GM19395 (cell line): Measurements from ENCODE around the gene CNGB1.
"Not testable (repeated sequence)": the region's sequence is repeated elsewhere in the genome, so short reads cannot be mapped to it uniquely, and the experiment has no call there.

Experiments used
- ATAC-seq: cut with Tn5 transposase; IDR thresholded peaks from one replicate; pipeline ENCODE4 v1.9.1; 2021; ENCODE audit warnings: mild to moderate bottlenecking, moderate library complexity; ENCODE audit not compliant: unreplicated experiment

Gene CNGB1

DNA sequence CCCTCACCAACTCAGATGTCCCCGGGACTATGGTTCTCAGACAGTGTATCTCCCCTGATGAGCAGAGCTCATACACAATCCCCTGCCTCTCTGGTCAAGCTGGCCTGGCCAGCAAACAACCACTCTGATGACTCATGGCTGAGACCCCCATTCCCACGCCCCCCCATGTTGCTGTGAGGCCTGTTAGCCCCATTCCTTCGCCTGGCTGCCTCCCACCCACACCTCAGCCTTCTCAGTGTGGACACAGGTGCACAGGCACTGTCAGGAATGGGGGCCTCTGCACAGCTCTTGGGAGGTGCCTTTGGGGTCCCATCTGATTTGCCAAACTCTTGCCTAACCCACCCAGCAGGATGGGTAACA is 80.2 kb downstream of the CNGB1 start:
- no peak for ATAC-seq

DNA sequence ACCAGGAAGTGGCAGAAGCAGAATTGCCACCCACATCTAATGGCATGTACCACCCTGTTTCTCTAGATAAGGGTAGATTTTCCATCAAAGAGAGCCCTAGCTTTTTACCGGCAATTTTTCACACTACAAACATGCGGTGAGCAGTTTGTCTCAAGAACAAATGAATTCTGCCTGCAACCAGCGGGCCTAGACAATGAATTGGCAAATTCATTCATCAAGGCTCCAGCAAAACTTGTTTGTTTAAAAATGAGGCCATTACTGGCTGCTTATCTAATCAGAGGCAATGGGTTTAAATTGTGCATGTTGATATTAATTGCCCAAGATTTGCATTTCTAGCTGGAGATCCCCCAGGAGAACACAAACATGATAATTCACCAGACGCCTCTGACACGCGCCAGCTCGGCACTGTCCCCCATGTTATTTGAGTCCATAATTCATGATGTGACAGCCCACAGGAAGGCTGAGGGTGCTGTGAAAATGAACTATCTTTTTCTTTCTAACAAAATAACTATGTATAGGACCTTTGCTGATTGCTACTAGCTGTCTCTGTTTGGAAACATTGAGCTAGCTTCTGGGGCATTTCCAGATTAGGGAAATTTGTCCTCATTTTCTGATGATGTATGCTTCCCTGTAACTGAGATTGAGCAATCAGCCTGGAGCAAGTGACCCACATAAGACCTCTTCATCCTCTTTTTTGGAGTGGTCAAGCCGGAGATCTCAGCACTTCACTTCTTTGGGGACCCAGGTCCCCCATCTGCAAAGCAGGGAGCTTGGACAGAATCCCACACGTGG is 80.8 kb downstream of the CNGB1 start:
- ATAC-seq, result no peak

DNA sequence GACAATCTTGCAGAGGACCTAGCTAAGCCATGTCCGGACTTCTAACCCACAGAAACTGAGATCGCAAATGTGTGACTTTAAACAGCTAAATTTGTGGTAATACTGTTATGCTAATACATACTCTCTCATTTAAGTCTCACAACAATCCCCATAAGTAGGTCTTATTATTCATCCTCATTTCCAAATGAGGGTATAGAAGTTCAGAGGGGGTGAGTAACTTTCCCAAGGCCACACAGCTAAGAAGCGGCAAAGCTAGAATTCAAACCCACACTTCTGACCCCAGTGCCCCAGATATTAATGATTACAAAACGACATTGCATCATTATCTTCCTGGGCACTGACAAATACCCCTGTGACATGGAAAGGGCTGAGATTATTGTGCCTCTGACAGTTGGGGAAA is 81.4 kb downstream of the CNGB1 start:
- ATAC-seq, result no peak

DNA sequence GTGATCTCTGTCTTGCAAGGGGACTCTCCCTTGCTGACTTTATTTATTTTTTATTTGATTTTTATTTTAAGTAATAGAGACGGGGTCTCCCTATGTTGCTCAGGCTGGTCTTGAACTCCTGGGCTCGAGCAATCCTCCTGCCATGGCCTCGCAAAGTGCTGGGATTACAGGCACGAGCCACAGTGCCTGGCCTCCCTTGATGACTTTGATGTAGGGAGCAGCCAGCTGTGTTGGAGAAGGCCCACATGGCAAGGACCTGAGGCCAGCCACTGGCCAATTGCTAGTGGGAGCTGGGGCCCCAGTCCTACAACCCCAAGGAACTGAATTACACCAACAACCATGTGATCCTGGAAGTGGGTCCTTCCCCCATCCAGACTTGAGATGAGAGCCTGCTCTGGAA is 81.8 kb downstream of the CNGB1 start:
- ATAC-seq, result no peak

DNA sequence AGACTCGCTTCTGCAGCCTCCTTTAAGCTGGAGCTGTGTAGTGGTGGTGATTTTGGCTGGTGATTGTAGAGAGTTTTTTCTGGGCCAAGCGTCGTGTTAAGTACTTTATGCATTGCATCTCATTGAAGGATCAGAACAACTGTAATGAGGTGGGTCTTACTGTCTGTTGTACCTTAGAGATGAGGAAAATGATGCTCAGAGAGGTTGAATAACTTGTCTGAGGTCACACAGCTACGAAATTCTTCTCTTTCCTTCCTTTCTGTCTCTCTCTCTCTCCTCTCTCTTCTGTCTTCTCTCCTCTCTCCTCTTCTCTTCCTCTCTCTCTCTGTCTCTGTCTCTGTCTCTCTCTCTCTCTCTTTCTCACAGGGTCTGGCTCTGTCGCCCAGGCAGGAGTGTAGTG is 82.8 kb downstream of the CNGB1 start:
- ATAC-seq, result no peak

DNA sequence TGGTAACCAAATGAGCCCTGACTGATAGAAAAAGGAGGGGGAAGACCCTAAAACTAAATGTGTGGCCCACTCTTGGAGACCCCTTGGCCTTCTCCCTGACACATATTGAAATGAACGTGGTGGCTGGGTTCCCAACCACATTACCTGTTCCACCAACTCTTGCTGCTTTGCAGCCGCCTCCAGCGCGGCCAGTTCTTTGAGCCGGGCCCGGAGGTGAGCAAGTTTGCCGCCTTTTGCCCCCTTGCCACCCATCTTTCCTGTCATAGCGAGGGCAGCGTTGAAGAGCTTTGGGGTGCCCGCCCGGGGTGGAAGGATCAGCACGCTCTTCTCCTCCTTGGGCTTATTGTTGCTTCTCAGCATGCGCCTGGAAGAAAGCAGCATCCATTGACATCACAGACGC is 83.2 kb downstream of the CNGB1 start:
- ATAC-seq, result no peak

DNA sequence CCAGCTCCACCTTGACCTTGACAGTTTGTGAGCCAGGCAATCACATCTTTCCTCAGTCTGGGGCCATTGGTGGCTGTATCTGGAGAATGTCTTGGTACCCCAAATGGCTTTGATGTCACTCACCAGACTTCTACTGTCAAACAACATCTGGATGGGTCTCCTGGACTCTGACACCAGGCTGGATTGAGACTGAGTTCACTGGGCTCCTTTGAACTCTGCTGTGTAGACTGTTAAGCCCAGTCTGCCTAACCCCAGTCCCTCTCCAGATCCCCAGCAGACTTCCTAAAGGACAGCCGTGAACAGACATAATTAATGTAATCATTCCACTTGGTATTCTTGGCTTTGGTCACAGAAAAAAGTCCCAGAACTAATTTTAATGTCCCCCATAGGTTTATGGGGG is 84.5 kb downstream of the CNGB1 start:
- no peak for ATAC-seq

DNA sequence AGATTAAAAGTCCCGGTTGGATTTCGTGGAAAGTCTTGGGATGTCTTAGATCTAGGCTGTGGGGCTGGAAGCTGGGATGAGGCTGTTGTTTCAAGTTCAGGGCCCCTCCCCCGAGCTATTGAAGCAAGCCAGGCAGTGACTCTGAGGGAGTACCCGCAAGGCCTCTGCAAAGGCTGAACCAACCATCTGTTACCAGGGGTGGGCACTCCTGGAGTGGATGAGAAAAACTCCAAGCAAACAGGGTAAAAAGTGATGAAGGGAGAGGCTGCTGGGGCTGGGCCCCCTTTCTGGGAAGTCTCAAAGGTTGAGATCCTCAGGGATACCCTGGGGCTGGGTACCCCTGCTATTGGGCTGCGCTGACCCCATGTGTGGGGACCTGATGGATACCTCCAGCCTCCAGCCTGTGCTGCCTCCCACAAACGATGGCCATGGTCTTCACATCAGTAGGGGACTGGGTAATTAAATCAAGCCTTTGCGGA is 86.2 kb downstream of the CNGB1 start:
- ATAC-seq, result no peak

DNA sequence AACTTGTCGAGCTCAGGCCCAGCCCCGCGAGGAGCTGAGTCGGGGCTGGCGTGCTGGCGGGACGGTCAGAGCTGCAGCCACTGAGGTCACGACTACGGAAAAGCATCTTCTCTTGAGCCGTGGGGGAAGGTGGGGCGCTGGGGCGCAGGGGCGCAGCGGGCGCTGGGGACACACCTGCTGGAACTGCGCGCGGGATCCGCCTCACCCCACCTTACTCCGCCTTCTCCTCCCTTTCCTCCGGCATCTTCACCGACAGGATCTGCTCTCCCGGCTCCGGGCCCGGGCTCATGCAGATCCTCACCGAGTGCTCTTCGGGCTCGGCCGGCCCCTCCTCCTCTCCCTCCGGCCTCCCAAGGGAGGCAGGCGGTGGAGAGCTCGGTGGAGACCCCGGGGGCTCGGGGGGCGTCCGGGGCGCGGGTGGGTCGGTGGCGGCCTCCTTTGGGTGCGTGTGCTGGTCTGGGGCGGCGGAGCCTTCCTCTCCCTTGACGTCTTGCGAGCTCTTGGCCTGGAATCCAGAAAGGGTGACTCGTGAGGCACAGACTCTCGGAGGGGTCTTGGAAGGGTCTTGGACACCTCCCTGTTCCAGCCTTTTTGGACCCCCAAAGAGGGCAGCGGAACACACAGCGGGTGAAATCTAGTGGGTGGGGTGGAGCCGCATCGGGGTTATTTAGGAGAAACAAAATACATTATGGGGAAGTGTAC is 86.8 kb downstream of the CNGB1 start:
- no peak for ATAC-seq

DNA sequence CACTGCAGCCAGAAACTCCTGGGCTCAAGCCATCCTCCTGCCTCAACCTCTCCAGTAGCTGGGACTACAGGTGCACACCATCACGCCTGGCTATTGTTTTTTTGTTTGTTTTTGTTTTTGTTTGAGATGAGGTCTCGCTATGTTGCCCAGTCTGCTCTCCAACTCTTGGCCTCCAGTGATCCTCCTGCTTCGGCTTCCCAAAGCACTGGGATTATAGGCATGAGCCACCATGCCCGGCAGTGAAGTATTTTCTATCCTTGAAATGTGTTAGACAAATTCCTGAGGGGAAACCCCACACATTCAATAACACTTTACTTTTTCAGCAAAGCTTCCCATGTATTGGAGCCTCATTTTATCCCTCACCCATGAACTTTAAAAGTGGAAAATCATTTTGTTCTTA is 87.4 kb downstream of the CNGB1 start:
- no peak for ATAC-seq

DNA sequence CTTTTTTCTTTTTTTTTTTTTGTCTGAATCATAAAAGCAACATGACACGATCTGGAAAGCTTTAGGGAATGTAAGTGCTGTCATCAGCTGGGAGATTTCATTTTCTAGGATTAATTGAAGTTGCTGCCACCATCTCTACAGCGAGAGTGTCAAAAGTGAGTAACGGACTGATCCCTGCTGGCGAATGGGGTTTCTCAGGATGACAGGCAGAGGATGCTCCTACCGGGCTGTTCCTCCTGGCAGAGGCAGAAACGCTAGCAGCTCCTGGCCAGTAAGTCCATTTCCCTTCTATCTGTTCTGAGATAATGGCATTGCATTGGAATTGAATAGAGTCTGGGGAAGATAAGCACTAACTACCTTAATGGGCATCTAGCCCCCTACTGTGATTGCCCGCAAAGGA is 88.1 kb downstream of the CNGB1 start:
- no peak for ATAC-seq

DNA sequence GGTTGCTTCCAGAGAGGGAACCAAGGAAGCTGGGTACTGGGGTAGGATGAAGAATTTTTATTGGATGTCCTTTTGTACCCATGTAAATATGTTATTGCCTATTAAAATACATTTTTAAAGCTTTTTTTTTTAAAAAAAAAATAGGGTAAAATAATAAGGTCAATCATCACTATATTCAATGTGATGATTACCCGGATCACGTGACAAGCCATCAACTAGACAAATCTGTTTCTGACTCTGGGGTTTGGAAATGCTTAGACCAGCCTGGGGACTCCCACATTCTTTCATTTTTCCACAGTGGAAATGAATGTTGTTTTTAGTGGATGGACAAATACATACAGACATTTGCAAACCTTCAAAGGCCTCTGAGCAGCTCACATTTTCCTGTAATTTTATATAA is 88.7 kb downstream of the CNGB1 start:
- no peak for ATAC-seq

DNA sequence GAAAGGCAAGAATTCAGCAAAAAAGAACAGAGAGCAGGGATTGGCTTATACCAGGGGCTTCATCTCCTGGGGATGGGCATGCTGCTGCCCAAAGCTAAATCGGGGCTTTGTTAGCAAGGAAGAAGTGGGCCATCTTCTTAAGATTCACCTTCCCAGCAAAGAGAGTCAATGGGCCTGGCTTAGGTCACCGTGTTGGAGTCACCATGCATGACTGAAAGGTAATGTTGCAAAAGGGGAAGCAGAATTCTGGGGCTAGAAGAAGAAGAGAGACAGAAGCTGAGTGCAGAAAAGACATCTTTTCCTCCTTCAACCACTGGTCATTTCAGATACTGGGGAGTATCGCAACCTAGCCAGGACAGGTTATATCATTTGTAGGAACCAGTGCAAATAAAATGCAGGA is 92.3 kb downstream of the CNGB1 start:
- ATAC-seq, result no peak

DNA sequence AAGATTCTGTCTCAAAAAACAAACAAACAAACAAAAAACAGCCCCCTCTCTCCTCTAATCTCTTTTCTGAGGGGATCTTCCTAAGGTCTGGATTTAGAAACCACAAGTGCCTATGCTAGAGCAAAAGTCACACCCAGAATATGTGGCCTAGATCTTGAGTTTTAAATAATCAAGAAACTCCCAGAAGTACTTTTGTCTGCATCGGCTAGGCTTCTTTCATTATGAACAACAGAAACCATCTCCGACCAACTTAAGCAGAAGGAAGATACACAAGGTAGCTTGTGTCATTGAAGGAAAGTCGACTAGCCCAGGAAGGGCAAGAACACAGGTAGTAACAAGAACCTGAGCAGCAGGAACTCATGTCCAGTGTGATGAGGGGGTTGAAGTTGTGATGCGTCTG is 94.7 kb downstream of the CNGB1 start:
- ATAC-seq, result no peak

DNA sequence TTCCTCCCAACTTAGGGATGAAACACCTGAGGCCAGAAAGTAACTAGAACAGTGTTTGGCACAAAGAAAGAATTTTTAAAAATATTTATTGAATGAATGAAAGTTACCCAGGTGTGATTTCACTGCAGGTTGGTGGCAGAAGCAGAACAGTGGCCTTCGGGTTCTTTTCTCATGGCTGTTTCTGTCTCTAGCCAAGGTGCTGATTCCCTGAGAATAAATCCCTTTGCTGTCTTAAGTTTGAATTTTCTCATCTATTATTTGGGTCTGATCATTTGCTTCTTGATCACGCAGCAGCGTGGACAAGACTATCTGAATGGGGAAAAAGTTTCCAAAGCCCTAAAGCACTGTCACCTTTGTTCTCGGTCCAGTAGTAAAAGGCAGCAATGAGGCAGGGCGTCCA is 95.6 kb downstream of the CNGB1 start:
- ATAC-seq, result no peak

DNA sequence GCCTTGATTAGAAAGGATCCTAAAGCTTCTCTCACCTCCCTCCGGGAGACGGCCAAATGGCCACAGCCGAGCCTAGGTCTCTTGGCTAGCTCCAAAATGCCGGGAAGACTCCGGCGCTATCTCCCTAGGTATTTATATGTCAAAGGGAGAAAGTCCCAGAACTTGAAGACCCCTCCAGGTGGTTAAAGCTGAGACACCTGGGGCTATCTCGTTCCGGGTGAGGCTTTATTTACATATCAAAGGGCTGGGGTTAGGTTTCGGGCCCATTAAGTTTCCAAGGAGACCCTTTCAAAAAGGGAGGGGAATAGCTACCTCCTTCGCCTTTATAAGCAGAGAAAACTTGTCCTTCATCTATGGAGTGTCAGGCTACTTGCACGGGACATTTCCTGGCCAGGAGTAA is 97.7 kb downstream of the CNGB1 start:
- no peak for ATAC-seq

DNA sequence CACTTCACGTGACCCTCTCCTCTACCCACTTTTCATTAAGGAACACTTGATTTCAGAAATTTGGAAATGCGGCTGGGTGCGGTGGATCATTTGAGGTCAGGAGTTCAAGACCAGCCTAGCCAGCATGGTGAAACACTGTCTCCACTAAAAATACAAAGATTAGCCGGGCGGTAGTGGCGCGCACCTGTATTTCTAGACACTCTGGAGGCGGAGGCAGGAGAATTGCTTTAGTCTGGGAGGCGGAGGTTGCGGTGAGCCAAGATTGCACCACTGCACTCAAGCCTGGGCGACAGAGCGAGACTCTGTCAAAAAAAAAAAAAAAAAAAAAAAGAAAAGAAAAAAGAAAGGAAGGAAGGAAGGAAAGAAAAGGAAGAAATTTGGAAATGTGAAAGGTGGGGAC is 98.2 kb downstream of the CNGB1 start:
- not testable (repeated sequence) for ATAC-seq

DNA sequence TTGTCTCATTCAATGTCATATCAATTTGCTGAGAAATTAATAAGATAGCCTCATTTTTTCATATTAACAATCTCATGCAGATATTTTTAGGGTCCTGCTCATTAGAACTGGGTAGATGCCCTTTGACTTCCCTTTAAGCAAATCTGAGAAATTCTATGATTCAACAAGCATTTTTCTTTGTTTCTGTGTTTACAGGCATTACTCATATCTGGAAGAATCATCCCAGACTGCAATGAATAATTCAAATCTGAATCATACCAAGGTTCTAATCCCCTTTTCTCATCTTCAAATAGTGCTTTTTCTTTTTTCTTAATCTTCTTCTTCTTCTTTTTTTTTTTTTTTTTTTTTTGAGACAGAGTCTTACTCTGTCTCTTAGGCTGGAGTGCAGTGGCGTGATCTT is 99.5 kb downstream of the CNGB1 start:
- no peak for ATAC-seq

DNA sequence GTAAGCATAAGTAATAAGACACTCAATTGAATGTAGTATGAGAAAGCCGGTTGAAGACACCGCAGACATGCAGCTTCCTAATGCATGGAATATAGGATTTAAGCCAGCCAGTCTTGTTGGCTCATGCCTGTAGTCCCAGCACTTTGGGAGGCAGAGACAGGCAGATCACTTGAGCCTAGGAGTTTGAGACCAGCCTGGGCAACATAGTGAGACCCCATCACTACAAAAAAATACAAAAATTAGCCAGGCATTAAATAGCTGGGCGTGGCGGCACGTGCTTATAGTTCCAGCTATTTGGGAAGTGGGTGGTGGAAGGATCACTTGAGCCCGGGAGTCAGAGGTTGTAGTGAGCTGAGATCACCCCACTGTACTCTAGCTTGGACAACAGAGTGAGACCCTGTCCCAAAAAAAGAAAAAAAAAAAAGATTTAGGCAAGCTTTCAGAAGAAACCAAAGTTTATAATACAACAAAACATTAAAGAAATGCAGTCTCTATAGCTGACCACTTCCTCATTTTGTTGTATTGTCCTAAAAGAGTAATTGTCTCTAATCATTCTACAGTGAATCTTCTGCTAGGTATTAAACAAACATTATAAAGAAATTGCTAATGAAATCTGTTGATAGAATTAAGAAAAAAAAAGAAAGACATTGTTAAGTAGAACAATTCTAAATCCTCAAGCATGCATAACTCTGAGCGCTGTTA is 100.0 kb downstream of the CNGB1 start:
- no peak for ATAC-seq

DNA sequence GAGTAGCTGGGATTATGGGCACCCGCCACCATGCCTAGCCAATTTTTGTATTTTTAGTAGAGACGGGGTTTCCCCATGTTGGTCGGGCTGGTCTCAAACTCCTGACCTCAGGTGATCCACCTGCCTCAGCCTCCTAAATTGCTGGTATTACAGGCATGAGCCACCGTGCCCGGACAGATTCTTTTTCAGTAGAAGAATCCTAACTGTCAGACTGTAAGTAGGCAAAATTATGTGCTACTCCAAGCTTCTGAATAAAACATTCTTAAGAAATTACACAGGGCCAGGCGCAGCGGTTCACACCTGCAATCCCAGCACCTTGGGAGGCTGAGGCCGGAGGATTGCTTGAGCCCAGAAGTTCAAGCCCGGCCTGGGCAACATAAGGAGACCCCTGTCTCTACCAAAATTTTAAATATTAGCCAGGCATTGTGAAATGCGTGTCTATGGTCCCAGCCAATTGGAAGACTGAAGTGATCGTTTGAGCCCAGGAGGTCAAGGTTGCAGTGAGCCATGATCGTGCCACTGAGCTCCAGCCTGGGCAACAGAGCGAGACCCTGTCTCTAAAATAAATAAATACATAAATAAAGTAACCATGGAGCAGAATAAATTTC is 101.9 kb downstream of the CNGB1 start:
- ATAC-seq, result no peak

DNA sequence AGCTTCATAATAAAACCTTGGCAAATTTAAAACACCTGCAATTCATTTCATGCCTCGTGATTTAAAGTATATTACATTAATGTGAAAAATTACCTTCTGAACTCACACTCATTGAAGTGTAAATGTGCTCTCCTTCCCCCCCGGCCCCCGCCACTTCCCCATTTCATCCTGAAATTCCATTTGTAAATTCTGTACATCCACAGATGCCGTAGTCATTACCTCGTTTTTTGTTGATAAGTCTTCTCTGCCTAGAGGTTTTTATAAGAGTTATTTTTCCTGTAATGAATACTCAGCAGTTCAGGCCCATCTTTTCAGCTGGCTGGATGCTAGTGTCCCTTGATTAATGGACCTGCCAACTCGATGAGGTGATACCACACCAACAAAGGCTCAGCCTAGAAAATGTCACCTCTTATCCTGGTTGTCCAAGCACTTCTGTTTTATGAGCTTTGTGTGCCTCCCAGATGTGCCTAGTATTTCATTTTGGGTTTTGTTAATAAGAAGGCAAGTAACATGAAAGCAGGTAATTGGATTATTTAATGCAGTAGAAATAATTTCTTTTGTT is 103.8 kb downstream of the CNGB1 start:
- no peak for ATAC-seq
